ENCODE results near the gene SPATA31E1. TPM values are rescaled to one million over a fixed set of nuclear protein-coding genes. Genes with fewer than 3 reads are reported as not detected.

Gene SPATA31E1
- total RNA-seq, 5 donors from 2014 or later (not counting 1 experiment from before 2014, with no cell fraction given), result not detected

GRCh38 chr9:87853876-87854579, 28.6 kb upstream of the SPATA31E1 start:
- POLR2A ChIA-PET, result no interaction called here
- Mint-ChIP-seq H3K27me3 (peaks cover 8 to 12% of the 10 kb centered on the region in 2 donors), H3K4me3 (no peak overlapping the region), H3K27ac (no peak overlapping the region), H3K9me3 (no peaks in the 10 kb centered on the region), H3K36me3 (no peaks in the 10 kb centered on the region), H3K4me1 (no peaks in the 10 kb centered on the region)
- DNase-seq (no peak), ATAC-seq (replicated peaks in 1 of 4) (no peak)
- Histone ChIP-seq H3K4me3 (ENCODE audit: control insufficient read depth in 1 of 2, extremely low read depth in 1 of 2, low read length in 1 of 2) (no peak overlapping the region), H3K27ac (ENCODE audit: low read length) (no peak overlapping the region), H3K4me1 (ENCODE audit: control insufficient read depth in 1 of 2, extremely low read depth in 1 of 2, insufficient read depth in 2 of 2, low read length in 2 of 2) (no peaks in the 10 kb centered on the region), H3K36me3 (ENCODE audit: control insufficient read depth in 2 of 2, extremely low read depth in 1 of 2, insufficient read depth in 1 of 2, low read length in 1 of 2) (no peaks in the 10 kb centered on the region), H3K27me3 (replicated peaks in 1 of 2; ENCODE audit: control insufficient read depth in 2 of 2, extremely low read depth in 1 of 2, insufficient read depth in 2 of 2, low read length in 1 of 2) (peaks cover 0 to 14% of the 10 kb centered on the region in 2 experiments), H3K9me3 (no peaks in the 10 kb centered on the region)
- WGBS (ENCODE audit: insufficient coverage), result 60% methylated on average over 1 of the region's 3 CpGs
- CTCF ChIA-PET, result no interaction called here

GRCh38 chr9:87854580-87854955, 28.1 kb upstream of the SPATA31E1 start:
- Histone ChIP-seq H3K27me3 (replicated peaks in 1 of 2; ENCODE audit: control insufficient read depth in 2 of 2, extremely low read depth in 1 of 2, insufficient read depth in 2 of 2, low read length in 1 of 2) (peaks cover 0 to 14% of the 10 kb centered on the region in 2 experiments), H3K36me3 (ENCODE audit: control insufficient read depth in 2 of 2, extremely low read depth in 1 of 2, insufficient read depth in 1 of 2, low read length in 1 of 2) (no peaks in the 10 kb centered on the region), H3K27ac (ENCODE audit: low read length) (no peak overlapping the region), H3K4me3 (ENCODE audit: control insufficient read depth in 1 of 2, extremely low read depth in 1 of 2, low read length in 1 of 2) (no peak overlapping the region), H3K9me3 (no peaks in the 10 kb centered on the region), H3K4me1 (ENCODE audit: control insufficient read depth in 1 of 2, extremely low read depth in 1 of 2, insufficient read depth in 2 of 2, low read length in 2 of 2) (no peaks in the 10 kb centered on the region)
- DNase-seq (no peak), ATAC-seq (replicated peaks in 1 of 4) (no peak)
- Mint-ChIP-seq H3K27ac (no peak overlapping the region), H3K36me3 (no peaks in the 10 kb centered on the region), H3K4me1 (no peaks in the 10 kb centered on the region), H3K4me3 (no peak overlapping the region), H3K9me3 (no peaks in the 10 kb centered on the region), H3K27me3 (peaks cover 8% of the 10 kb centered on the region in 2 donors)
- WGBS (ENCODE audit: insufficient coverage), result no CpG with 5 or more reads among the region's 5 CpGs
- POLR2A ChIA-PET, result no interaction called here
- CTCF ChIA-PET, result no interaction called here

- Histone ChIP-seq H3K9me3 (no peaks in the 10 kb centered on the region), H3K36me3 (ENCODE audit: control insufficient read depth in 2 of 2, extremely low read depth in 1 of 2, insufficient read depth in 1 of 2, low read length in 1 of 2) (no peaks in the 10 kb centered on the region), H3K27ac (ENCODE audit: low read length) (no peak overlapping the region), H3K27me3 (replicated peaks in 1 of 2; ENCODE audit: control insufficient read depth in 2 of 2, extremely low read depth in 1 of 2, insufficient read depth in 2 of 2, low read length in 1 of 2) (peaks cover 0 to 14% of the 10 kb centered on the region in 2 experiments), H3K4me1 (ENCODE audit: control insufficient read depth in 1 of 2, extremely low read depth in 1 of 2, insufficient read depth in 2 of 2, low read length in 2 of 2) (no peaks in the 10 kb centered on the region), H3K4me3 (ENCODE audit: control insufficient read depth in 1 of 2, extremely low read depth in 1 of 2, low read length in 1 of 2) (no peak overlapping the region)
- Mint-ChIP-seq H3K36me3 (no peaks in the 10 kb centered on the region), H3K27ac (no peak overlapping the region), H3K9me3 (peaks cover 0 to under 1% (median 0%) of the 10 kb centered on the region in 3 donors), H3K4me1 (no peaks in the 10 kb centered on the region), H3K27me3 (peaks cover 8% of the 10 kb centered on the region in 2 donors), H3K4me3 (no peak overlapping the region)
- 100% methylated on average over 1 of the region's 3 CpGs for WGBS (ENCODE audit: insufficient coverage)
- POLR2A ChIA-PET, result no interaction called here
- DNase-seq (no peak), ATAC-seq (replicated peaks in 1 of 4) (no peak)
- CTCF ChIA-PET, result no interaction called here
Observed at GRCh38 chr9:87855061-87855460, 27.6 kb upstream of the SPATA31E1 start.

DNA sequence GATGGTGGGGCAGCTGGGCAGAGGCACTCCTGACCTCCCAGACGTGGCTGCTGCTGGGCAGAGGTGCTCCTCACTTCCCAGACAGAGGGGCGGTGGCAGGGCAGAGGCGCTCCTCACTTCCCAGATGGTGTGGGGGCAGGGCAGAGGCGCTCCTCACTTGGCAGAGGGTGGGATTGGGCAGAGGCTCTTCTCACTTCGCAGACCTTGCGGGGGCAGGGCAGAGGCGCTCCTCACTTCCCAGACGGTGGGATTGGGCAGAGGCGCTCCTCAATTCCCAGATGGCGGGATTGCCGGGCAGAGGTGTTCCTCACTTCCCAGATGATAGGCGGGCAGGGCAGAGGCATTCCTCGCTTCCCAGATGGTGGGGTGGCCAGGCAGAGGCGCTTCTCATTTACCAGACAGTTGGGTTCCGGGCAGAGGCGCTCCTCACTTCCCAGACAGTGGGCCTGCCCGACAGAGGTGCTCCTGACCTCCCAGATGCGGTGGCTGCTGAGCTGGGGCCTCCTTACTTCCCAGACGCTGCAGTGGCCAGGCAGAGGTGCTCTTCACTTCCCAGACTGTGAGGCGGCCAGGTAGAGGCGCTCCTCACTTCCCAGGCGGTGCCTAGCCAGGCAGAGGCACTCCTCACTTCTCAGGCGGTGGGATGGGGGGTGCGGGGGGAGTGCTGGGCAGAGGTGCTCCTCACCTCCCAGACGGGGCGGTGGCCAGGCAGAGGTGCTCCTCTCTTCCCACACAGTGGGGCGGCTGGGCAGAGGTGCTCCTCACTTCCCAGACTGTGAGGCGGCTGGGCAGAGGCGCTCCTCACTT, 25.3 kb upstream of the SPATA31E1 start:
- ATAC-seq (replicated peaks in 1 of 4) (no peak), DNase-seq (no peak)
- Histone ChIP-seq H3K9me3 (no peaks in the 10 kb centered on the region), H3K4me1 (ENCODE audit: control insufficient read depth in 1 of 2, extremely low read depth in 1 of 2, insufficient read depth in 2 of 2, low read length in 2 of 2) (no peaks in the 10 kb centered on the region), H3K36me3 (ENCODE audit: control insufficient read depth in 2 of 2, extremely low read depth in 1 of 2, insufficient read depth in 1 of 2, low read length in 1 of 2) (no peaks in the 10 kb centered on the region), H3K4me3 (ENCODE audit: control insufficient read depth in 1 of 2, extremely low read depth in 1 of 2, low read length in 1 of 2) (no peak overlapping the region), H3K27ac (ENCODE audit: low read length) (no peak overlapping the region), H3K27me3 (replicated peaks in 1 of 2; ENCODE audit: control insufficient read depth in 2 of 2, extremely low read depth in 1 of 2, insufficient read depth in 2 of 2, low read length in 1 of 2) (peaks cover 0 to 11% of the 10 kb centered on the region in 2 experiments)
- Mint-ChIP-seq H3K9me3 (peaks cover 4 to 19% (median 6%) of the 10 kb centered on the region in 3 donors), H3K27me3 (peaks cover 8% of the 10 kb centered on the region in 2 donors), H3K36me3 (no peaks in the 10 kb centered on the region), H3K27ac (no peak overlapping the region), H3K4me3 (no peak overlapping the region), H3K4me1 (no peaks in the 10 kb centered on the region)
- ChIA-PET CTCF (no interaction called here), POLR2A (interaction anchor here in 1 of 2 donors (0.7 kb wide), 1 partner anchor 500 kb away, joined by 11 read pairs; no protein-coding TSS in a partner anchor)
- 90% methylated on average over 12 of the region's 29 CpGs for WGBS (ENCODE audit: insufficient coverage)

DNA sequence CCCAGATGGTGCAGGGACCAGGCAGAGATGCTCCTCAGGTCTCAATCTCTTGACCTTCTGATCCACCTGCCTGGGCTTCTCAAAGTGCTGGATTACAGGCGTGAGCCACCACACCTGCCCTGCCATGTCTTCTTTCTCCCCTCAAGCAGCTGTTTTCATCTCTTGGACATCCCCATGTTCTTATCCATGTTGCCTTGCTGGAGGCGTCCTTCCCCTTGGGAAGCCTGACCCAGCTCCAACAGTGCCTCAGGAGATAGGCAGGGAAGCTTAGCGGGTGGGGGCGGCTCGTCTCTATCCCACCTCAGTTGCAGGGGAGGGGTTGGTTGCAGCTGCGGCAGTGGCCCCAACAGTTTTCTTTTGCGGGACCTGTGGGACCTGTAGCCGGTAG, 24.7 kb upstream of the SPATA31E1 start:
- ChIA-PET CTCF (no interaction called here), POLR2A (no interaction called here)
- H3K27ac Mint-ChIP-seq, result no peak overlapping the region

DNA sequence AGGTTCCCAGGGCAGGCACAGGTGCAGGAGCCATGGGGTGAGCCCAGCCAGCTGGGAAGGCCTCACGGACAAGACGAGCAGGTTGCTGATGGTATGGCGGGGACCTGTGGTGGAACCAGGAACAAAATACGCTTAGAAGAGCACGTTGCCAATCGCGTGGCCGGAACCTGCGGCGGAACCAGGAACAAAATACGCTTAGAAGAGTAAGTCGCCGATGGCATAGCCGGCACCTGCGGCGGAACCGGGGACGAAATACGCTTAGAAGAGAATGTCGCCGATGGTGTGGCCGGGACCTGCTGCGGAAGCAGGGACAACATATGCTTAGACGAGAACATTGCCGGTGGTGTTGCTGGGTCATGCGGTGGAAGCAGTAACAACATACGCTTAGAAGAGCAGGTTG, 23.5 kb upstream of the SPATA31E1 start:
- Histone ChIP-seq H3K27ac (ENCODE audit: low read length) (no peak overlapping the region), H3K27me3 (replicated peaks in 1 of 2; ENCODE audit: control insufficient read depth in 2 of 2, extremely low read depth in 1 of 2, insufficient read depth in 2 of 2, low read length in 1 of 2) (peaks cover 0 to 13% of the 10 kb centered on the region in 2 experiments), H3K9me3 (no peaks in the 10 kb centered on the region), H3K36me3 (ENCODE audit: control insufficient read depth in 2 of 2, extremely low read depth in 1 of 2, insufficient read depth in 1 of 2, low read length in 1 of 2) (no peaks in the 10 kb centered on the region), H3K4me1 (ENCODE audit: control insufficient read depth in 1 of 2, extremely low read depth in 1 of 2, insufficient read depth in 2 of 2, low read length in 2 of 2) (no peaks in the 10 kb centered on the region), H3K4me3 (ENCODE audit: control insufficient read depth in 1 of 2, extremely low read depth in 1 of 2, low read length in 1 of 2) (no peak overlapping the region)
- POLR2A ChIA-PET, result no interaction called here
- WGBS (ENCODE audit: insufficient coverage), result 87% methylated on average over 27 of the region's 27 CpGs
- Mint-ChIP-seq H3K4me1 (no peaks in the 10 kb centered on the region), H3K27ac (no peak overlapping the region), H3K4me3 (no peak overlapping the region), H3K27me3 (peaks cover 8% of the 10 kb centered on the region in 2 donors), H3K36me3 (no peaks in the 10 kb centered on the region), H3K9me3 (peaks cover 6 to 21% (median 10%) of the 10 kb centered on the region in 3 donors)
- no peak for ATAC-seq (replicated peaks in 1 of 4)
- CTCF ChIA-PET, result no interaction called here
- DNase-seq, result no peak

More for the DNA sequence above, 24.7 kb upstream of the SPATA31E1 start:
- Histone ChIP-seq H3K36me3 (ENCODE audit: control insufficient read depth in 2 of 2, extremely low read depth in 1 of 2, insufficient read depth in 1 of 2, low read length in 1 of 2) (no peaks in the 10 kb centered on the region), H3K27me3 (replicated peaks in 1 of 2; ENCODE audit: control insufficient read depth in 2 of 2, extremely low read depth in 1 of 2, insufficient read depth in 2 of 2, low read length in 1 of 2) (peaks cover 0 to 11% of the 10 kb centered on the region in 2 experiments), H3K4me1 (ENCODE audit: control insufficient read depth in 1 of 2, extremely low read depth in 1 of 2, insufficient read depth in 2 of 2, low read length in 2 of 2) (no peaks in the 10 kb centered on the region), H3K27ac (ENCODE audit: low read length) (no peak overlapping the region), H3K9me3 (no peaks in the 10 kb centered on the region), H3K4me3 (ENCODE audit: control insufficient read depth in 1 of 2, extremely low read depth in 1 of 2, low read length in 1 of 2) (no peak overlapping the region)
- WGBS (ENCODE audit: insufficient coverage), result 61% methylated on average over 2 of the region's 8 CpGs
- Mint-ChIP-seq H3K27me3 (peaks cover 8% of the 10 kb centered on the region in 2 donors), H3K9me3 (peaks cover 6 to 21% (median 10%) of the 10 kb centered on the region in 3 donors), H3K4me3 (no peak overlapping the region), H3K36me3 (no peaks in the 10 kb centered on the region), H3K4me1 (no peaks in the 10 kb centered on the region)
- no peak for DNase-seq
- no peak for ATAC-seq (replicated peaks in 1 of 4)
